ENCODE measurements around the gene DPP6.

Gene DPP6

GRCh38 chr7:154171422-154171821 is 119.2 kb downstream of the DPP6 start:
- DNase-seq (ENCODE audit: low read depth) = no peak
- no peak for TF ChIP-seq CTCF (conservative IDR thresholded peaks at IDR 0.05; ENCODE audit: control insufficient read depth, insufficient read depth, low read depth, low read length)
- no peak overlapping the region for H3K4me3 ChIP-seq (ENCODE audit: control insufficient read depth, low read depth, low read length)

GRCh38 chr7:154172236-154172635 is 120.0 kb downstream of the DPP6 start:
- no peak for TF ChIP-seq CTCF (conservative IDR thresholded peaks at IDR 0.05; ENCODE audit: control insufficient read depth, insufficient read depth, low read depth, low read length)
- no peak overlapping the region for H3K4me3 ChIP-seq (ENCODE audit: control insufficient read depth, low read depth, low read length)
- no peak for DNase-seq (ENCODE audit: low read depth)

- no peak for TF ChIP-seq CTCF (conservative IDR thresholded peaks at IDR 0.05; ENCODE audit: control insufficient read depth, insufficient read depth, low read depth, low read length)
- H3K4me3 ChIP-seq (ENCODE audit: control insufficient read depth, low read depth, low read length) = no peak overlapping the region
- no peak for DNase-seq (ENCODE audit: low read depth)
These were observed 125.4 kb downstream of the DPP6 start for GRCh38 chr7:154177584-154177983.

- H3K4me3 ChIP-seq (ENCODE audit: control insufficient read depth, low read depth, low read length) = no peak overlapping the region
- no peak for DNase-seq (ENCODE audit: low read depth)
- TF ChIP-seq CTCF (conservative IDR thresholded peaks at IDR 0.05; ENCODE audit: control insufficient read depth, insufficient read depth, low read depth, low read length) = no peak
These were observed 126.7 kb downstream of the DPP6 start for GRCh38 chr7:154178895-154179294.

GRCh38 chr7:154183482-154183881 is 131.3 kb downstream of the DPP6 start:
- DNase-seq (ENCODE audit: low read depth) = no peak
- TF ChIP-seq CTCF (conservative IDR thresholded peaks at IDR 0.05; ENCODE audit: control insufficient read depth, insufficient read depth, low read depth, low read length) = no peak
- H3K4me3 ChIP-seq (ENCODE audit: control insufficient read depth, low read depth, low read length) = no peak overlapping the region

GRCh38 chr7:154183946-154184345 is 131.7 kb downstream of the DPP6 start:
- no peak overlapping the region for H3K4me3 ChIP-seq (ENCODE audit: control insufficient read depth, low read depth, low read length)
- no peak for TF ChIP-seq CTCF (conservative IDR thresholded peaks at IDR 0.05; ENCODE audit: control insufficient read depth, insufficient read depth, low read depth, low read length)
- no peak for DNase-seq (ENCODE audit: low read depth)

GRCh38 chr7:154186811-154187210 is 134.6 kb downstream of the DPP6 start:
- TF ChIP-seq CTCF (conservative IDR thresholded peaks at IDR 0.05; ENCODE audit: control insufficient read depth, insufficient read depth, low read depth, low read length) = no peak
- DNase-seq (ENCODE audit: low read depth) = no peak
- H3K4me3 ChIP-seq (ENCODE audit: control insufficient read depth, low read depth, low read length) = no peak overlapping the region

Measured in fibroblast of mammary gland (primary cell).